NCI-H2171 (cell line): Measurements from ENCODE around the gene ETF1.
"Not testable (repeated sequence)": the region's sequence is repeated elsewhere in the genome, so short reads cannot be mapped to it uniquely, and the experiment has no call there.

Experiments used
- DNase-seq: peaks from one replicate; lab custom pipeline; 2025; lab: John Stamatoyannopoulos, UW

ETF1 gene

GRCh38 chr5:138528744-138529469 is 14.1 kb downstream of the ETF1 start:
- DNase-seq: no peak

GRCh38 chr5:138528208-138528607 is 14.8 kb downstream of the ETF1 start:
- no peak for DNase-seq

GRCh38 chr5:138527170-138527569 is 15.9 kb downstream of the ETF1 start:
- DNase-seq: no peak

- no peak for DNase-seq
Observed at GRCh38 chr5:138523406-138523805, 19.6 kb downstream of the ETF1 start.

GRCh38 chr5:138520971-138521370 is 22.1 kb downstream of the ETF1 start:
- DNase-seq: no peak

GRCh38 chr5:138517437-138517836 is 25.6 kb downstream of the ETF1 start:
- no peak for DNase-seq

- no peak for DNase-seq
Observed at GRCh38 chr5:138515556-138516245, 27.3 kb downstream of the ETF1 start.

GRCh38 chr5:138514021-138514420 is 29.0 kb downstream of the ETF1 start:
- no peak for DNase-seq

DNA sequence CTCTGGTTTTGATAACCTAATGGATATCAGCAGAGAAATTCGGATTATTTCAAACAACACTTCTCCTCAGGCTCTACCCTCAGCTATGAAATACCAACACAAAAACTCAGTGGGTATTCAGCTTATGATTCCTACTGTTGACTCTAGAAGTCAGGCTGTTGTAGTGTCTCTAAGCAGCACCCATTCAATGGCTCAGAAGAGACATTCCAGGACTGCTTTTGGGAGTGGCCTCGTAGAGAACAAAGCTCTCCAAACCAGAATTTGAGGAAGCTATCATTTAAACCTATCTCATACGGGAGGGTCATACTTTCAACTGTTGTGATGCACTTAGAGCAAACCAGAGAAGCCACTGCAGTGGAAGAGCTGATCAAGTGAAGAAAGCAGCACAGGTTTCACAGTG is 34.1 kb downstream of the ETF1 start:
- DNase-seq: no peak

GRCh38 chr5:138507485-138507884 is 35.6 kb downstream of the ETF1 start:
- not testable (repeated sequence) for DNase-seq

GRCh38 chr5:138506370-138507306 is 36.4 kb downstream of the ETF1 start:
- no peak for DNase-seq

DNA sequence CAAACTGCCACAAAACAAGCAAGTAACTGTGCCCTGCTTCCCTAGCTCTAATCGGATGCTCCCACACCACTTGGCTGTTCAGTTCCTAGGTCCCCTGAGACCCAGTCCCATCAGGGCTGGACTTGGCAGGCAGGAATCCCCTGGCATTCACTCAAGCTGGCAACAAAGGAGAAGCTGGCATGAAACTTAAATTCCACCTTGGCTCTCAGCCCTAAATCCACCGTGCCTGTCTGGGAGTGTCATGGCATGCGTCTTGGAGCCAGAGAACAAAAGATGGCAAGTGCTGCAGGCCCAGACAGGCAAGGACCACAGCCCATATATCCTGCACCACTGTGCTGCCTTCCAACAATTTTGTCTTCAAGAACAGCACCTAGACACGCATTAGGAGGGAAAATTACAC is 38.2 kb downstream of the ETF1 start:
- DNase-seq: peak; percentile 51

GRCh38 chr5:138503487-138504270 is 39.4 kb downstream of the ETF1 start:
- peak; percentile 19 for DNase-seq

GRCh38 chr5:138502521-138502920 is 40.5 kb downstream of the ETF1 start:
- DNase-seq: no peak

DNA sequence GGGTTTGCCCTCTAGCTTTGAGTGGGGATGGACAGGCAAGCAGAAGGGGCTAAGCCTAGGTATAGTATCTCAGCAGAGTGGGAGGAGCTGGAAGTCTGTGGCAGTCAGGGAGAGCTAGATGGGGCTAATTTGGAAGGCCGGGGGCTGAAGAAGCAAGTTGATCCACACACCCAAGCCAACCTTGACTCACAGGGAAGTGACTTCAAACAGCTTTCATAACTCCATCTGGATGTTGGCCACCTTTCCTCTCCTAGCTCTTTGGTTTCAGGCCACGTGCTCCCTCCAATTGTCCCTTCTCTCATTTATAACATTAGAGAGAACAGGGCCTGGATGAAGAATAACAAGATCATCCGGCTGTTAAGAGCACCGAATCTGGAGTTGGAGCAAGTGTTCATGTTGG is 40.9 kb downstream of the ETF1 start:
- no peak for DNase-seq

DNA sequence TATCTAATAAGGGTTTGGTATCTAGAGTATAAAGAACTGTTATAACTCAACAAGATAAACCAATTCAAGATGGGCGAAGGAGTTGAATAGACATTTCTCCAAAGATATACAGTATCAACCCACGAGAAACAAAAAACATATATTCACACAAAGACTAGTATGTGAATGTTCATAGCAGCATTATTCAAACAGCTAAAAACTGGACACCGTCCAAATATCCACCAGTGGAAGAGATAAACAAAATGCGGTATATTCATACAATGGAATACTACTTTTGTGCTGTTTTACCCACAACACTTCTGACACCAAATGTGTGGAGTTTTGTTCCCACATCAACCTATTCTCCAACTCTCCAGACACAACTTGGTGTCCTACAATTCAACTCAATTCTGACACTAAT is 44.7 kb downstream of the ETF1 start:
- no peak for DNase-seq

- no peak for DNase-seq
Observed at GRCh38 chr5:138495351-138495750, 47.7 kb downstream of the ETF1 start.

DNA sequence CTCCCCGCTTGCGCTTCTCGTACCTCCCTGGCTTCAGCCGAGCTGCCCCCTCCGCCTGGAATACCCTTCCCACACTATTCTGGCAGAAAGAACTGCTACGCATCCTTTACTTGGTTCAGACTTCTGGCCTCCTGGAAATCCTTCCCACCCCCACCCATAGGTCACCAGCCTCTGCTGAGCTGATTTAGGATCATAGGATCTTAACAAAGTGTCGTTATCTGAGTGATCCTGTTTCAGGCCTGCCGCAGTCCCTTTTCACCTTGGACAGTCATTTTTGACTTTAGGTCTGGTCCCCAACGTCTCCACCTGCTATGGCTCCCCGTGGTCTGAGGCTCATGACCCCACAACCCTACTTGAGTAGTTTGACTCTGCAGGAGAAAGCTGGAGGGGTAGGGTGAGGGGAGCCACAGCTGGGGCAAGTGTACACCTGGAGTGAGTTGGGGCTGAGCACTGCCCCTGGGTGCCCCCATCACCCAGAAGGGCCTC is 50.4 kb downstream of the ETF1 start:
- no peak for DNase-seq

DNA sequence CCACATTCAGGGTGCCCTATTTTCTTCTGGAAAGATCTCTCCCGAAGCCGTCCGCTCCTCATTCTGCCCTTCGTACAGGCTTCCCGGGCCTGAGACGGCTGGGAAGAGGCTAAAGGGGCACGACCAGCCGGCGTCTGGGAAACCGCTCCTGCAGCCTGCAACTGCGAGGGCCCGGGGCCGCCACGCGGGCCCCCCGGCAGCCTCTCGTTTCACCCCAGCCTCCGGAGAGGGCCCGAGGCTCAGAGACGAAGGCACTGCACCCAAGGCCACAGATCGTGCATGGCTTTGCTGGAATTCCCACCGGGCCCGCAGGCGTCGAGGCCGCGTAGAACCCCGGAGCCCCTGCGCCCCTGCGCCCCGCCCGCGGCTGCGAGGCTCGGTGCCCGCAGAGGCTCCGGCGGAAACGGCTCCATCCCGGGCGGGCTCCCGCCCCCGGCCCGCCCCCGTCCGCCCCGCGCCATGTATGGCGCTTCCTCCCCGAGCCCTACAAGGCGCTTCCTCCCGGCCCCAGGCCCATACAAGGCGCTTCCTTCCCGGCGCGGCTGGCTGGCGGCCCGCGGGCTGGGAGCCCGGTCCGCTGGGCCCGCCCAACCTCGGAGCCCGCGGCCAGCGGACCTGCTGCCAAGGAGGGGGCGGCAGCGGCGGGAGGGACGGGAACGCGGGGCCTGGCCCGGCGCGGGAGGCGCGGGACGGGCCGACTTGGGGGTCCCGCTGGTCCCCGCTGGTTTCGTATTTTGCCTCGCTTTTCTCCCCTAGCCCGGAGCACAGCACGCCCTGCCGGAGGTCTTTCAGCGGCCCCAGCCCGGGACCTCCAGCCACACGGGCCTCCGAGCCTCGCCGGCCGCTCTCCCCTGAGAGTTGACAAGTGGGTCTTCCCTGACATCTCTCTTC is 51.1 kb downstream of the ETF1 start:
- peak; percentile 40 for DNase-seq

DNA sequence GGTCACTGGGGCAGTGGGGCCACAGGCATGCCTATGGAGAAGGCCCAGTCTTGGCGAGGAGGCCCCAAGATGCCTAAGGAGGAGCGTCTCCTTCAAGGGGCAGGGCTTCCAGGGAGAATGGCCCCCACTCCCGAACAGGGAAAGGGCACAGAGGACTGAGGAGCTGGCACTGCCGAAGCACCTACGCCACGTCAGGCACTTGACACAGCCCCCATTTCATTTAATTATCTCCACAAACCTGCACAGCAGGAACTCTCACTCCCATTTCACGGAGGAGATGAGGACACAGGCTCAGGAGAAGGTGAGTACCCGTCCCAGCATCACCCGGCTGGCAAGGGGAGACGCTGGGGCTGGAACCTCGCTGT is 51.8 kb downstream of the ETF1 start:
- DNase-seq: no peak
